ENCODE data around the gene ZNF311.

GRCh38 chr6:28996844-28997510 is 8.1 kb downstream of the ZNF311 start:
- TF ChIP-seq CTCF (IDR thresholded peaks at IDR 0.05): no peak
- TF ChIP-seq E2F6 (IDR thresholded peaks at IDR 0.05; ENCODE audit: borderline replicate concordance, low read depth): no peak
- TF ChIP-seq POLR2A (IDR thresholded peaks at IDR 0.05; ENCODE audit: low read length): no peak
- TF ChIP-seq PBX3 (IDR thresholded peaks at IDR 0.05): no peak
- TF ChIP-seq CEBPB (IDR thresholded peaks at IDR 0.05): no peak
- TF ChIP-seq ZNF302 (CRISPR knock-in tag; IDR thresholded peaks at IDR 0.05): no peak
- no peak for TF ChIP-seq EHMT2 (IDR thresholded peaks at IDR 0.05; ENCODE audit: low read depth)
- TF ChIP-seq TP53 (CRISPR knock-in tag; IDR thresholded peaks at IDR 0.05): no peak
- TF ChIP-seq CHD2 (IDR thresholded peaks at IDR 0.05; ENCODE audit: low read length, partially characterized antibody): no peak
- TF ChIP-seq SMC3 (IDR thresholded peaks at IDR 0.05): no peak
- no peak for TF ChIP-seq RFX5 (IDR thresholded peaks at IDR 0.05)
- no peak for TF ChIP-seq MAX (IDR thresholded peaks at IDR 0.05)
- TF ChIP-seq FOSL2 (IDR thresholded peaks at IDR 0.05): no peak
- no peak for TF ChIP-seq FOSL2 (CRISPR knock-in tag; IDR thresholded peaks at IDR 0.05)
